Loucy (cell line): ENCODE measurements around the gene XCL2.

ENCODE experiments used
- EZH2phosphoT487 ChIP-seq: fragments of 200-600 bp; IDR thresholded peaks from 2 replicates; pipeline ENCODE4 v1.6.1; 2018; ENCODE audit warnings: antibody characterized with exemption, mild to moderate bottlenecking, moderate library complexity, borderline replicate concordance
- TF ChIP-seq, protein P1 (sequence below): fragments of 200-600 bp; sonication (generic); conservative IDR thresholded peaks from 2 replicates; pipeline ENCODE4 v1.5.1; 2014; ENCODE audit warnings: mild to moderate bottlenecking, antibody characterized with exemption, low read length

DNA sequence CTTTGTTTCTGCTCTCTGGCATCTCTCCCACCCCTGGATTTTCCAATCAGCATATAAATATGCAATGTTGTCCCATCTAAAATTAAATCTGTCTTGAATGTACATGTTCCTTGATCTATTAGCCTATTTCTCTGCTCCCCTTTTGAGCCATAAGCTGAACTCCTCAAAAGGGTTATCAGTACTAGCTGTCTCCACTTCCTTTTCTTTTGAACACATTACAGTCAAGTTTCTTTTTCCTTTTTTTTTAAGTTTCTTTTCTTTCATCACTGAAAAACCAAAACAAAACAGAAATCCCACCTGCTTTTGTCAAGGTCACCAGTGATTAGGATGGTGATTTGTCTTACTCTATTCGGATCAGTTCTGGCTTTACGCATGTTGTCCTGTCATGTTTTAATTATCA, 29.3 kb downstream of the XCL2 start:
- TF ChIP-seq, protein P1, sequence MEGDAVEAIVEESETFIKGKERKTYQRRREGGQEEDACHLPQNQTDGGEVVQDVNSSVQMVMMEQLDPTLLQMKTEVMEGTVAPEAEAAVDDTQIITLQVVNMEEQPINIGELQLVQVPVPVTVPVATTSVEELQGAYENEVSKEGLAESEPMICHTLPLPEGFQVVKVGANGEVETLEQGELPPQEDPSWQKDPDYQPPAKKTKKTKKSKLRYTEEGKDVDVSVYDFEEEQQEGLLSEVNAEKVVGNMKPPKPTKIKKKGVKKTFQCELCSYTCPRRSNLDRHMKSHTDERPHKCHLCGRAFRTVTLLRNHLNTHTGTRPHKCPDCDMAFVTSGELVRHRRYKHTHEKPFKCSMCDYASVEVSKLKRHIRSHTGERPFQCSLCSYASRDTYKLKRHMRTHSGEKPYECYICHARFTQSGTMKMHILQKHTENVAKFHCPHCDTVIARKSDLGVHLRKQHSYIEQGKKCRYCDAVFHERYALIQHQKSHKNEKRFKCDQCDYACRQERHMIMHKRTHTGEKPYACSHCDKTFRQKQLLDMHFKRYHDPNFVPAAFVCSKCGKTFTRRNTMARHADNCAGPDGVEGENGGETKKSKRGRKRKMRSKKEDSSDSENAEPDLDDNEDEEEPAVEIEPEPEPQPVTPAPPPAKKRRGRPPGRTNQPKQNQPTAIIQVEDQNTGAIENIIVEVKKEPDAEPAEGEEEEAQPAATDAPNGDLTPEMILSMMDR, result no peak
- no peak for TF ChIP-seq EZH2phosphoT487
